Measurements from ENCODE around the gene SOSTDC1. TPM values are rescaled to one million over a fixed set of nuclear protein-coding genes. Genes with fewer than 3 reads are reported as not detected.

The SOSTDC1 gene
- polyA plus RNA-seq, 3 donors: not detected

Small RNA genes lying within 50 kb of the gene (small RNA-seq; reads per million reads assigned to genes)
- not detected for gene AC005014.3 (ENCODE audit: insufficient read length, low read depth)

Other genes with a start within 250 kb of the SOSTDC1 start
- under 1 TPM; 0.09 to 0.47 (median 0.36) TPM for gene CRPPA, start 44.2 kb downstream of the SOSTDC1 start, polyA plus RNA-seq
- not detected for gene LRRC72, start 61.1 kb upstream of the SOSTDC1 start, polyA plus RNA-seq
- gene ANKMY2, start 180.0 kb upstream of the SOSTDC1 start, polyA plus RNA-seq: 1 to 10 TPM; 4.8 to 7.5 (median 7.0) TPM
- 10 to 100 TPM; 19.0 to 45.2 (median 36.4) TPM for gene BZW2, start 180.4 kb upstream of the SOSTDC1 start, polyA plus RNA-seq